Activated CD4-positive, alpha-beta T cell treated with anti-CD3 and anti-CD28 coated beads, Interleukin-2, amount 50 U/mL, for 24 hours (primary cell): ENCODE measurements around the gene ZFP62.
A peak's percentile ranks its signal among the peaks of the same experiment; 100 is the strongest.
"Not testable (repeated sequence)": the region's sequence is repeated elsewhere in the genome, so short reads cannot be mapped to it uniquely, and the experiment has no call there.

Experiments
- DNase-seq, 2 donors: peaks; one replicate each; pipeline ENCODE4 v3.0.0-alpha.2; 2020; ENCODE audit warnings: low read depth in 1 of 2, low spot score in 1 of 2

ZFP62 gene

GRCh38 chr5:180831139-180832093 lies 29.7 kb downstream of the ZFP62 start:
- DNase-seq, result peak; percentile 49 to 68

GRCh38 chr5:180830253-180831138 lies 30.6 kb downstream of the ZFP62 start:
- peak; percentile 45 to 52 for DNase-seq

GRCh38 chr5:180829726-180830125 lies 31.4 kb downstream of the ZFP62 start:
- no peak for DNase-seq

GRCh38 chr5:180828756-180829531 lies 32.1 kb downstream of the ZFP62 start:
- not testable (repeated sequence) for DNase-seq

GRCh38 chr5:180827374-180827773 lies 33.7 kb downstream of the ZFP62 start:
- DNase-seq, result not testable (repeated sequence)

- no peak for DNase-seq
Measured at GRCh38 chr5:180825768-180826525, 35.1 kb downstream of the ZFP62 start.

- DNase-seq, result no peak
Measured at GRCh38 chr5:180824630-180825476, 36.2 kb downstream of the ZFP62 start.

GRCh38 chr5:180823940-180824629 lies 37.0 kb downstream of the ZFP62 start:
- no peak for DNase-seq

GRCh38 chr5:180823346-180823745 lies 37.7 kb downstream of the ZFP62 start:
- no peak for DNase-seq

GRCh38 chr5:180821538-180821937 lies 39.5 kb downstream of the ZFP62 start:
- DNase-seq, result no peak

GRCh38 chr5:180820788-180821321 lies 40.2 kb downstream of the ZFP62 start:
- DNase-seq, result no peak

- no peak for DNase-seq
Measured at GRCh38 chr5:180818677-180819341, 42.3 kb downstream of the ZFP62 start.

GRCh38 chr5:180817893-180818674 lies 43.0 kb downstream of the ZFP62 start:
- no peak for DNase-seq

GRCh38 chr5:180816608-180817534 lies 44.2 kb downstream of the ZFP62 start:
- DNase-seq, result no peak

- no peak for DNase-seq
Measured at GRCh38 chr5:180815293-180815917, 45.7 kb downstream of the ZFP62 start.

GRCh38 chr5:180813420-180813819 lies 47.7 kb downstream of the ZFP62 start:
- DNase-seq, result no peak
